Activated CD4-positive, alpha-beta T cell treated with anti-CD3 and anti-CD28 coated beads, Interleukin-2, amount 10 ng/mL, durations not matched to agents 24 days and 14 days (primary cell): ENCODE data around the gene PWWP2B. TPM values are rescaled to one million over a fixed set of nuclear protein-coding genes. Genes with fewer than 3 reads are reported as not detected.

ENCODE experiments used
- DNase-seq: peaks from one replicate; pipeline ENCODE4 v3.0.0; 2022
- H3K27ac Mint-ChIP-seq: one replicate; pipeline ENCODE4 v1.8.0; 2022; ENCODE audit warnings: mild to moderate bottlenecking, mixed read lengths
- H3K27me3 Mint-ChIP-seq: one replicate; pipeline ENCODE4 v1.8.0; 2022; ENCODE audit warnings: mixed read lengths
- H3K36me3 Mint-ChIP-seq: one replicate; pipeline ENCODE4 v1.8.0; 2022; ENCODE audit warnings: low read depth, mild to moderate bottlenecking, mixed read lengths
- H3K4me1 Mint-ChIP-seq: one replicate; pipeline ENCODE4 v1.8.0; 2021; ENCODE audit warnings: mixed read lengths
- H3K4me3 Mint-ChIP-seq: one replicate; pipeline ENCODE4 v1.8.0; 2022; ENCODE audit warnings: mild to moderate bottlenecking, moderate library complexity, mixed read lengths
- H3K9me3 Mint-ChIP-seq: one replicate; pipeline ENCODE4 v1.8.0; 2021; ENCODE audit warnings: mixed read lengths
- intact Hi-C: fragments of 100-400 bp; cut with micrococcal nuclease; formaldehyde crosslinking; loops from one replicate; pipeline ENCODE4 v1.15.1; 2023
- total RNA-seq: library from RNA; stranded (reverse); gene quantifications from 2 replicates; pipeline ENCODE4 v1.2.3, GENCODE V29; 2022

Gene PWWP2B
- total RNA-seq, 1 donor from 2014 or later, result 4.9 TPM

GRCh38 chr10:132450825-132451505 is 54.0 kb downstream of the PWWP2B start:
- H3K36me3 Mint-ChIP-seq, result no peaks in the 10 kb centered on the region
- intact Hi-C loops, result loop anchor here (5.0 kb wide), 1 partner anchor 469 kb away; the partner anchor contains the start of gene BNIP3
- H3K9me3 Mint-ChIP-seq, result no peaks in the 10 kb centered on the region
- H3K4me3 Mint-ChIP-seq, result no peak overlapping the region
- no peaks in the 10 kb centered on the region for H3K27me3 Mint-ChIP-seq
- H3K27ac Mint-ChIP-seq, result peak overlapping the region; percentile 29
- DNase-seq, result no peak
- peaks cover 23% of the 10 kb centered on the region for H3K4me1 Mint-ChIP-seq

GRCh38 chr10:132451506-132452215 is 54.7 kb downstream of the PWWP2B start:
- H3K4me3 Mint-ChIP-seq, result peak overlapping the region; percentile 32
- intact Hi-C loops, result loop anchor here (5.0 kb wide), 1 partner anchor 469 kb away; the partner anchor contains the start of gene BNIP3
- peak overlapping the region; percentile 29 for H3K27ac Mint-ChIP-seq
- peaks cover 19% of the 10 kb centered on the region for H3K4me1 Mint-ChIP-seq
- H3K9me3 Mint-ChIP-seq, result no peaks in the 10 kb centered on the region
- H3K27me3 Mint-ChIP-seq, result no peaks in the 10 kb centered on the region
- no peak for DNase-seq
- no peaks in the 10 kb centered on the region for H3K36me3 Mint-ChIP-seq

- no peaks in the 10 kb centered on the region for H3K27me3 Mint-ChIP-seq
- peaks cover 16% of the 10 kb centered on the region for H3K4me1 Mint-ChIP-seq
- peak; percentile 68 for DNase-seq
- H3K27ac Mint-ChIP-seq, result peak overlapping the region; percentile 56
- no peaks in the 10 kb centered on the region for H3K36me3 Mint-ChIP-seq
- intact Hi-C loops, result loop anchor here (5.0 kb wide), 1 partner anchor 470 kb away; the partner anchor contains the start of gene BNIP3
- no peaks in the 10 kb centered on the region for H3K9me3 Mint-ChIP-seq
- no peak overlapping the region for H3K4me3 Mint-ChIP-seq
These were observed 55.2 kb downstream of the PWWP2B start for GRCh38 chr10:132452216-132452650.

GRCh38 chr10:132452651-132453469 is 55.9 kb downstream of the PWWP2B start:
- H3K9me3 Mint-ChIP-seq, result no peaks in the 10 kb centered on the region
- DNase-seq, result peak; percentile 97
- peaks cover 11% of the 10 kb centered on the region for H3K4me1 Mint-ChIP-seq
- no peaks in the 10 kb centered on the region for H3K27me3 Mint-ChIP-seq
- H3K36me3 Mint-ChIP-seq, result no peaks in the 10 kb centered on the region
- peak overlapping the region; percentile 64 for H3K4me3 Mint-ChIP-seq
- H3K27ac Mint-ChIP-seq, result peak overlapping the region; percentile 56
- intact Hi-C loops, result loop anchor here (1.0 to 5.0 kb wide), 2 partner anchors 230 to 471 kb away; partner anchors contain the start of gene BNIP3

GRCh38 chr10:132453470-132453861 is 56.5 kb downstream of the PWWP2B start:
- no peaks in the 10 kb centered on the region for H3K27me3 Mint-ChIP-seq
- DNase-seq, result no peak

GRCh38 chr10:132454296-132455198 is 57.5 kb downstream of the PWWP2B start:
- intact Hi-C loops, result loop anchor here (5.0 kb wide), 1 partner anchor 472 kb away; the partner anchor contains the start of gene BNIP3

More at GRCh38 chr10:132453470-132453861, 56.5 kb downstream of the PWWP2B start:
- Mint-ChIP-seq H3K27ac (no peak overlapping the region), H3K36me3 (no peaks in the 10 kb centered on the region), H3K4me1 (peaks cover 8% of the 10 kb centered on the region), H3K9me3 (no peaks in the 10 kb centered on the region), H3K4me3 (no peak overlapping the region)
- intact Hi-C loops, result loop anchor here (1.0 to 5.0 kb wide), 2 partner anchors 230 to 471 kb away; partner anchors contain the start of gene BNIP3

GRCh38 chr10:132455441-132455971 is 58.5 kb downstream of the PWWP2B start:
- Mint-ChIP-seq H3K27me3 (peaks cover 1% of the 10 kb centered on the region), H3K4me3 (no peak overlapping the region), H3K27ac (no peak overlapping the region), H3K4me1 (peaks cover 8% of the 10 kb centered on the region), H3K36me3 (no peaks in the 10 kb centered on the region), H3K9me3 (no peaks in the 10 kb centered on the region)
- intact Hi-C loops, result no loop called here
- DNase-seq, result no peak

More at GRCh38 chr10:132454296-132455198, 57.5 kb downstream of the PWWP2B start:
- Mint-ChIP-seq H3K4me3 (no peak overlapping the region), H3K4me1 (peaks cover 8% of the 10 kb centered on the region), H3K27me3 (no peaks in the 10 kb centered on the region), H3K36me3 (no peaks in the 10 kb centered on the region), H3K27ac (no peak overlapping the region), H3K9me3 (no peaks in the 10 kb centered on the region)
- DNase-seq, result no peak

GRCh38 chr10:132455986-132456847 is 59.2 kb downstream of the PWWP2B start:
- Mint-ChIP-seq H3K27ac (no peak overlapping the region), H3K9me3 (no peaks in the 10 kb centered on the region), H3K36me3 (no peaks in the 10 kb centered on the region), H3K27me3 (peaks cover 1% of the 10 kb centered on the region), H3K4me1 (peaks cover 8% of the 10 kb centered on the region), H3K4me3 (no peak overlapping the region)
- DNase-seq, result no peak
- intact Hi-C loops, result no loop called here

- Mint-ChIP-seq H3K27ac (no peak overlapping the region), H3K4me3 (no peak overlapping the region), H3K4me1 (peaks cover 6% of the 10 kb centered on the region), H3K36me3 (no peaks in the 10 kb centered on the region), H3K27me3 (peaks cover 1% of the 10 kb centered on the region), H3K9me3 (no peaks in the 10 kb centered on the region)
- intact Hi-C loops, result no loop called here
- DNase-seq, result no peak
These were observed 59.9 kb downstream of the PWWP2B start for GRCh38 chr10:132456881-132457280.

GRCh38 chr10:132457328-132458070 is 60.5 kb downstream of the PWWP2B start:
- no peak for DNase-seq
- no peaks in the 10 kb centered on the region for H3K9me3 Mint-ChIP-seq
- H3K36me3 Mint-ChIP-seq, result no peaks in the 10 kb centered on the region
- H3K27me3 Mint-ChIP-seq, result peaks cover 1% of the 10 kb centered on the region
- H3K4me1 Mint-ChIP-seq, result peaks cover 5% of the 10 kb centered on the region
- H3K4me3 Mint-ChIP-seq, result no peak overlapping the region
- intact Hi-C loops, result loop anchor here (1.0 kb wide), 1 partner anchor 180 kb away; no protein-coding TSS in a partner anchor
- no peak overlapping the region for H3K27ac Mint-ChIP-seq

- H3K27ac Mint-ChIP-seq, result no peak overlapping the region
- H3K4me1 Mint-ChIP-seq, result no peaks in the 10 kb centered on the region
- DNase-seq, result no peak
- no peaks in the 10 kb centered on the region for H3K9me3 Mint-ChIP-seq
- no peak overlapping the region for H3K4me3 Mint-ChIP-seq
- intact Hi-C loops, result loop anchor here (1.0 kb wide), 1 partner anchor 179 kb away; no protein-coding TSS in a partner anchor
- H3K27me3 Mint-ChIP-seq, result peaks cover 1% of the 10 kb centered on the region
- H3K36me3 Mint-ChIP-seq, result no peaks in the 10 kb centered on the region
These were observed 61.1 kb downstream of the PWWP2B start for GRCh38 chr10:132458071-132458585.
